ENCODE results near the gene TTC7B. TPM values are rescaled to one million over a fixed set of nuclear protein-coding genes. Genes with fewer than 3 reads are reported as not detected.

The TTC7B gene
- total RNA-seq, 1 donor from 2014 or later = 40.4 TPM

- H3K4me3 Mint-ChIP-seq = no peak overlapping the region
- peaks cover 4% of the 10 kb centered on the region for H3K4me1 Mint-ChIP-seq (ENCODE audit: unreplicated experiment)
- H3K9me3 Mint-ChIP-seq = no peaks in the 10 kb centered on the region
- no peaks in the 10 kb centered on the region for H3K27me3 Mint-ChIP-seq
- no peak overlapping the region for H3K27ac Mint-ChIP-seq
- no peak for DNase-seq (ENCODE audit: extremely low spot score, unreplicated experiment)
- H3K36me3 Mint-ChIP-seq = peaks cover 6% of the 10 kb centered on the region
- no peak for TF ChIP-seq CTCF (conservative IDR thresholded peaks at IDR 0.05)
Observed at GRCh38 chr14:90788031-90788430, 28.2 kb downstream of the TTC7B start.

- Mint-ChIP-seq H3K27ac (no peak overlapping the region), H3K4me1 (ENCODE audit: unreplicated experiment) (no peaks in the 10 kb centered on the region), H3K9me3 (no peaks in the 10 kb centered on the region), H3K4me3 (no peak overlapping the region), H3K27me3 (no peaks in the 10 kb centered on the region), H3K36me3 (peaks cover 11% of the 10 kb centered on the region)
- TF ChIP-seq CTCF (conservative IDR thresholded peaks at IDR 0.05) = no peak
- no peak for DNase-seq (ENCODE audit: extremely low spot score, unreplicated experiment)
Observed at GRCh38 chr14:90785876-90786450, 30.3 kb downstream of the TTC7B start.

DNA sequence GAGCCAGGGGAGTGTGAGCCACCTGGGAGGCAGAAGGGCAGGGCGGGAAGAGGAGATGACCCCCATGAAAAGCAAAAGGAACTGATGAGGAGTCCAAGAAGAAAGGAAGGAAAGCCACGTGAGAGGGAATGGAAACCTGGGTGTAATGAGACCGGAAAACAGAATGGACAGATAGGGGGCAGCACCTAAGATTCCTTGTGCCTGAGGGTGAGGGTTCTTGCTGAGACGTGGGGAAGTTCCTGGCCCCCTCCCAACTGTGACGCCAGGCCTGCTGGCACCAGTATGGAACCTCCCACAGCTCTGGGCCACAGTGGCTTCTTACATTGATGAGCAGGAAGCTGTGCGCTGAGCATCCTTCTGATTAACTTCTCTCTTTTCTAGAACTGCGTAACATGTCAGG is 30.8 kb downstream of the TTC7B start:
- Mint-ChIP-seq H3K4me1 (ENCODE audit: unreplicated experiment) (no peaks in the 10 kb centered on the region), H3K9me3 (no peaks in the 10 kb centered on the region), H3K4me3 (no peak overlapping the region), H3K27ac (no peak overlapping the region), H3K36me3 (peaks cover 11% of the 10 kb centered on the region), H3K27me3 (no peaks in the 10 kb centered on the region)
- TF ChIP-seq CTCF (conservative IDR thresholded peaks at IDR 0.05) = no peak
- DNase-seq (ENCODE audit: extremely low spot score, unreplicated experiment) = no peak

DNA sequence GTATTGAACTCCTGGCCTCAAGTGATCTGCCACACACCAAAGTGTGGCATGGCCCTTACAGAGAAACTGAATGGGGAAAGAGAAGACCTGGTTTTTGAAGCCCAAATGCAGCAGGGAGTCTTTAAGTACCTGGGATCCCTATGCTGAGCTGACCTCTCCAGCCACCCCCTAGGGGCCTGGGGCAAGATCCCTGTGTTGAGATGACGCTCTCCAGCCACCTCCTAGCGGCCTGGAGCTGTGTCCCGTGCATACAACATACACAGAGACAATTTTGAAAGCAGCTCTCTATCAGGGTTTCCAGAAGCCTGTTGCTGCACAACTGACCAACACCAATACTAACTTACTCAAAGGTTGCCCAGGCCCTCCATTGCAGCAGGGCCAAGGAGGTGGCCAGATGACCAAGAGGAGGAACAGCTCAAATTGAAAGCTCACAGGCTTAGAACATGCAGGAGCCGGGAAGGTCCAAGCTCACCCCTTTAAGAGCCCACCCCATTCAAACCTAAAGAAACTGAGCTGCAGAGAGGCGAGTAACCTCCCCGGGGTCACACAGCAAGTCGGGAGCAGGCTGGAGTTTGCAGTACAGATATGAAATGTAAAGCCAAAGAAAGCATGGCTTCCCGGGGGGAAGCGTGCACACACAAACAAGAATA is 31.5 kb downstream of the TTC7B start:
- H3K27ac Mint-ChIP-seq = no peak overlapping the region
- no peaks in the 10 kb centered on the region for H3K9me3 Mint-ChIP-seq
- no peaks in the 10 kb centered on the region for H3K27me3 Mint-ChIP-seq
- no peak for DNase-seq (ENCODE audit: extremely low spot score, unreplicated experiment)
- no peak for TF ChIP-seq CTCF (conservative IDR thresholded peaks at IDR 0.05)
- no peak overlapping the region for H3K4me3 Mint-ChIP-seq
- no peaks in the 10 kb centered on the region for H3K4me1 Mint-ChIP-seq (ENCODE audit: unreplicated experiment)
- H3K36me3 Mint-ChIP-seq = peaks cover 12% of the 10 kb centered on the region

- TF ChIP-seq CTCF (conservative IDR thresholded peaks at IDR 0.05) = no peak
- Mint-ChIP-seq H3K27ac (no peak overlapping the region), H3K36me3 (peaks cover 15% of the 10 kb centered on the region), H3K27me3 (no peaks in the 10 kb centered on the region), H3K9me3 (no peaks in the 10 kb centered on the region), H3K4me1 (ENCODE audit: unreplicated experiment) (no peaks in the 10 kb centered on the region), H3K4me3 (no peak overlapping the region)
- DNase-seq (ENCODE audit: extremely low spot score, unreplicated experiment) = no peak
Observed at GRCh38 chr14:90783344-90783743, 32.9 kb downstream of the TTC7B start.

All from type B pancreatic cell (in vitro differentiated cells).